Breast epithelium (tissue), 3 donors: ENCODE data around the gene KDM4C.

Experiments used
- POLR2A ChIP-seq: fragments of 450-650 bp; IDR thresholded peaks from one replicate; pipeline ENCODE4 v1.6.1; 2016; ENCODE audit warnings: antibody characterized with exemption, mild to moderate bottlenecking, moderate library complexity
- TF ChIP-seq, protein P1 (sequence below), 3 donors: fragments of 450-650 bp; IDR thresholded peaks; one replicate each; pipeline ENCODE4 v1.5.1; 2016 to 2017; ENCODE audit warnings: antibody characterized with exemption in 3 of 3, mild to moderate bottlenecking in 3 of 3, moderate library complexity in 3 of 3

GRCh38 chr9:6884990-6885389, 127.2 kb downstream of the KDM4C start:
- TF ChIP-seq, protein P1, sequence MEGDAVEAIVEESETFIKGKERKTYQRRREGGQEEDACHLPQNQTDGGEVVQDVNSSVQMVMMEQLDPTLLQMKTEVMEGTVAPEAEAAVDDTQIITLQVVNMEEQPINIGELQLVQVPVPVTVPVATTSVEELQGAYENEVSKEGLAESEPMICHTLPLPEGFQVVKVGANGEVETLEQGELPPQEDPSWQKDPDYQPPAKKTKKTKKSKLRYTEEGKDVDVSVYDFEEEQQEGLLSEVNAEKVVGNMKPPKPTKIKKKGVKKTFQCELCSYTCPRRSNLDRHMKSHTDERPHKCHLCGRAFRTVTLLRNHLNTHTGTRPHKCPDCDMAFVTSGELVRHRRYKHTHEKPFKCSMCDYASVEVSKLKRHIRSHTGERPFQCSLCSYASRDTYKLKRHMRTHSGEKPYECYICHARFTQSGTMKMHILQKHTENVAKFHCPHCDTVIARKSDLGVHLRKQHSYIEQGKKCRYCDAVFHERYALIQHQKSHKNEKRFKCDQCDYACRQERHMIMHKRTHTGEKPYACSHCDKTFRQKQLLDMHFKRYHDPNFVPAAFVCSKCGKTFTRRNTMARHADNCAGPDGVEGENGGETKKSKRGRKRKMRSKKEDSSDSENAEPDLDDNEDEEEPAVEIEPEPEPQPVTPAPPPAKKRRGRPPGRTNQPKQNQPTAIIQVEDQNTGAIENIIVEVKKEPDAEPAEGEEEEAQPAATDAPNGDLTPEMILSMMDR (IDR thresholded peaks at IDR 0.05): no peak
- no peak for TF ChIP-seq POLR2A
